Upper lobe of right lung (tissue), 1 donor: ENCODE results near the gene SUN2. TPM values are rescaled to one million over a fixed set of nuclear protein-coding genes. Genes with fewer than 3 reads are reported as not detected.

ENCODE experiments used
- ATAC-seq: fragments of 200-7000 bp; cut with Tn5 transposase; one replicate; pipeline ENCODE4 v1.9.1; 2020; ENCODE audit warnings: mild to moderate bottlenecking, moderate library complexity
- DNase-seq: peaks from one replicate; pipeline ENCODE4 v3.0.0-alpha.2; 2020
- H3K27ac ChIP-seq: fragments of 200-600 bp; one replicate; pipeline ENCODE4 v1.8.0; 2022
- H3K27me3 ChIP-seq: fragments of 200-600 bp; one replicate; pipeline ENCODE4 v1.8.0; 2022; ENCODE audit warnings: mild to moderate bottlenecking
- H3K36me3 ChIP-seq: fragments of 200-600 bp; one replicate; pipeline ENCODE4 v1.8.0; 2022
- H3K4me1 ChIP-seq: fragments of 200-600 bp; one replicate; pipeline ENCODE4 v1.8.0; 2022
- H3K4me3 ChIP-seq: fragments of 200-600 bp; one replicate; pipeline ENCODE4 v1.8.0; 2022; ENCODE audit warnings: mild to moderate bottlenecking
- H3K9me3 ChIP-seq: fragments of 200-600 bp; one replicate; pipeline ENCODE4 v1.8.0; 2022
- intact Hi-C: fragments of 100-400 bp; cut with DNase I; formaldehyde crosslinking; loops from one replicate; pipeline ENCODE4 v1.11.0; 2022
- total RNA-seq: library from RNA; stranded (reverse); fragmentation: NEBNext Ultra II Directional; extraction: Animal tissue kit (Norgen Biotek cat#: 25700); gene quantifications from one replicate; pipeline ENCODE4 v1.2.1, GENCODE V29; 2021
- TF ChIP-seq, protein P1 (sequence below): fragments of 200-600 bp; IDR thresholded peaks from one replicate; pipeline ENCODE4 v1.8.0; 2022; ENCODE audit warnings: antibody characterized with exemption
- donor health status: DM: no; HTN: yes; CAD: no; lungs with severe emphysema.

The SUN2 gene
- total RNA-seq, 1 donor from 2014 or later = 242 TPM

- H3K27me3 ChIP-seq = no peaks in the 10 kb centered on the region
- H3K4me1 ChIP-seq = no peaks in the 10 kb centered on the region
- H3K27ac ChIP-seq = no peak overlapping the region
- H3K36me3 ChIP-seq = peaks cover 78% of the 10 kb centered on the region
- intact Hi-C loops = no loop called here
- TF ChIP-seq, protein P1, sequence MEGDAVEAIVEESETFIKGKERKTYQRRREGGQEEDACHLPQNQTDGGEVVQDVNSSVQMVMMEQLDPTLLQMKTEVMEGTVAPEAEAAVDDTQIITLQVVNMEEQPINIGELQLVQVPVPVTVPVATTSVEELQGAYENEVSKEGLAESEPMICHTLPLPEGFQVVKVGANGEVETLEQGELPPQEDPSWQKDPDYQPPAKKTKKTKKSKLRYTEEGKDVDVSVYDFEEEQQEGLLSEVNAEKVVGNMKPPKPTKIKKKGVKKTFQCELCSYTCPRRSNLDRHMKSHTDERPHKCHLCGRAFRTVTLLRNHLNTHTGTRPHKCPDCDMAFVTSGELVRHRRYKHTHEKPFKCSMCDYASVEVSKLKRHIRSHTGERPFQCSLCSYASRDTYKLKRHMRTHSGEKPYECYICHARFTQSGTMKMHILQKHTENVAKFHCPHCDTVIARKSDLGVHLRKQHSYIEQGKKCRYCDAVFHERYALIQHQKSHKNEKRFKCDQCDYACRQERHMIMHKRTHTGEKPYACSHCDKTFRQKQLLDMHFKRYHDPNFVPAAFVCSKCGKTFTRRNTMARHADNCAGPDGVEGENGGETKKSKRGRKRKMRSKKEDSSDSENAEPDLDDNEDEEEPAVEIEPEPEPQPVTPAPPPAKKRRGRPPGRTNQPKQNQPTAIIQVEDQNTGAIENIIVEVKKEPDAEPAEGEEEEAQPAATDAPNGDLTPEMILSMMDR = no peak
- H3K4me3 ChIP-seq = no peak overlapping the region
- ATAC-seq (no peak), DNase-seq (no peak)
- H3K9me3 ChIP-seq = no peaks in the 10 kb centered on the region
Observed at GRCh38 chr22:38721551-38721950, 34.2 kb downstream of the SUN2 start.

DNA sequence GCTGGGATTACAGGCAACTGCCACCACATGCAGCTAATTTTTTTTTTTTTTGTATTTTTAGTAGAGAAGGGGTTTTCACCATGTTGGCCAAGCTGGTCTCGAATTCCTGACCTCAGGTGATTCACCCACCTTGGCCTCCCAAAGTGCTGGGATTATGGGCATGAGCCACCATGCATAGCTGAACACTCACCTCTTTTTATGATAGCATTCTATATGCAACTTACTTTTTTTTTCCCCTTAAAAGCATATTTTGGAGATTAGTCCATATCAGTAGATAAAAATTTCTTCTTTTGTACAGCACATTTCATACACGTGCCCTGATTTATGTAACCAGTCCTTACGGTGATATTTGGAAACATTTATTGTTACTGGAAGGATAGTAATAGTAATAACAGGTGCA, 35.4 kb downstream of the SUN2 start:
- DNase-seq (no peak), ATAC-seq (no peak)
- Histone ChIP-seq H3K4me3 (no peak overlapping the region), H3K27ac (no peak overlapping the region), H3K36me3 (peaks cover 75% of the 10 kb centered on the region), H3K4me1 (no peaks in the 10 kb centered on the region), H3K9me3 (no peaks in the 10 kb centered on the region), H3K27me3 (no peaks in the 10 kb centered on the region)
- intact Hi-C loops = no loop called here
- TF ChIP-seq, protein P1 = no peak

- TF ChIP-seq, protein P1 = no peak
- no peaks in the 10 kb centered on the region for H3K27me3 ChIP-seq
- H3K4me3 ChIP-seq = no peak overlapping the region
- ATAC-seq = no peak
- no peak for DNase-seq
- peak overlapping the region; percentile 19 for H3K27ac ChIP-seq
- intact Hi-C loops = no loop called here
- peaks cover 6% of the 10 kb centered on the region for H3K4me1 ChIP-seq
- no peaks in the 10 kb centered on the region for H3K9me3 ChIP-seq
- peaks cover 64% of the 10 kb centered on the region for H3K36me3 ChIP-seq
Observed at GRCh38 chr22:38719196-38719595, 36.6 kb downstream of the SUN2 start.

DNA sequence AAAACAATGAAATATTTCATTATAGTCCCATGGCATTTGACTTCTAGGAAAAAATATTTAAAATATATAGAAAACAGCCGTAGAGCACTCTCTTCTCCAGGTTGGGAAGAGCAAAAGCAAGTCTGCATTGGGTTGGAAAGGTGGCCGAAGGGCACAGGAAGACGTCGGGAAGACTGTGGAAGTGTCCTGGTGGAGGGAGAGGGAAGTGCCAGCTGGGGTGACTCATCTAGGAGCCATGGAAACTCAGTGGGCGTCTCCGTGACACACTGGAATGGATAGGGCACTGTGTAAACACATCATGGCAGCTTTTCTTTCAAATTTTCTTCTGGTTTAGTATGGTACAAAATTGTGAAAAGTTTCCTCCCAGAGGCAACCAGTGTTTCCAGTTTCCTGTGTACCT, 37.4 kb downstream of the SUN2 start:
- no peak overlapping the region for H3K4me3 ChIP-seq
- peaks cover 14% of the 10 kb centered on the region for H3K4me1 ChIP-seq
- TF ChIP-seq, protein P1 = peak; percentile 59
- H3K27me3 ChIP-seq = no peaks in the 10 kb centered on the region
- intact Hi-C loops = no loop called here
- DNase-seq (peak; percentile 77), ATAC-seq (peak; percentile 95)
- no peaks in the 10 kb centered on the region for H3K9me3 ChIP-seq
- peaks cover 56% of the 10 kb centered on the region for H3K36me3 ChIP-seq
- H3K27ac ChIP-seq = no peak overlapping the region

DNA sequence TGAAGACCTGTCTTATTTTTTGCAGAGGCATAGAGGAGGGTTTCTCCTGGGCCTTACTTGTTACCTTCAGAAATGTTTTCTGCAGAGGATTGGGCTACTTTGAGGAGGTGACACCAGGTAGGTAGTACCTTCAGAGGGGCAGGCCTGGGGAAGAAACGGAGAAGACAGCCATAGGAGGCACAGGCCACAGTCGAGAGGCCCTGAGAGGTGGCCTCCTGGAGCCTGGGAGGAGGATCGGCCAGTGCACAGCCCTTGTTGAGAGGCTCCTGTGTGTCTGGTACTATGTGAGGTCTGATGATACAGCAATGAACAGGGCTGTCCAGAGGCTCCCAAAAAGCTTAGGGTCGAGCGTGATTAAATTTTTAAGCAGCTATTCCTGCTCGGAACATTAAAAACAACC, 38.6 kb downstream of the SUN2 start:
- Histone ChIP-seq H3K4me1 (peaks cover 14% of the 10 kb centered on the region), H3K36me3 (peaks cover 44% of the 10 kb centered on the region)
- intact Hi-C loops = no loop called here

DNA sequence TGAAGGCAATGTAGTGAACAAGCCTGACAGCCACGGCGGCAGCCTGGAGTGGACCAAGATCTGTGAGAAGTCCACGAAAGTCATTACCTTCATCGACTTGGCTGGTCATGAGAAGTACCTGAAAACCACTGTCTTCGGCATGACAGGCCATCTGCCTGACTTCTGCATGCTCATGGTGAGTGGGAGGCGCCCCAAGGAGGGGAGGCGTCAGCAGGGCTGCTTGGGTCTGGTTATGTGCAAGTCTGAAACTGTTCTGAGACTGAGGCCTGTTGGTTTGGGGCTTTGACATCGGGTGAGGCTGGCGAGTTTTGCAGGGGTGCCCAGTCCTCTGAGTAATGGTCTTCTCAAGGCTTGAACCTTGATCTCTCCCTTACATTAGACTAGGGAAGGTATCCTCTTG, 39.0 kb downstream of the SUN2 start:
- no peak overlapping the region for H3K4me3 ChIP-seq
- no peak overlapping the region for H3K27ac ChIP-seq
- no peak for ATAC-seq
- H3K4me1 ChIP-seq = peaks cover 14% of the 10 kb centered on the region
- H3K9me3 ChIP-seq = no peaks in the 10 kb centered on the region
- no peak for DNase-seq
- peaks cover 40% of the 10 kb centered on the region for H3K36me3 ChIP-seq
- TF ChIP-seq, protein P1 = no peak
- no peaks in the 10 kb centered on the region for H3K27me3 ChIP-seq
- intact Hi-C loops = no loop called here

More for the DNA sequence above, 38.6 kb downstream of the SUN2 start:
- Histone ChIP-seq H3K4me3 (no peak overlapping the region), H3K27ac (no peak overlapping the region), H3K27me3 (no peaks in the 10 kb centered on the region), H3K9me3 (no peaks in the 10 kb centered on the region)
- TF ChIP-seq, protein P1 = no peak
- DNase-seq (no peak), ATAC-seq (no peak)
